Adipose tissue (tissue), 3 donors: ENCODE results near the gene SMG6. TPM values are rescaled to one million over a fixed set of nuclear protein-coding genes. Genes with fewer than 3 reads are reported as not detected.
"Not testable (repeated sequence)": the region's sequence is repeated elsewhere in the genome, so short reads cannot be mapped to it uniquely, and the experiment has no call there.

Experiments
- H3K27ac ChIP-seq: one replicate; pipeline ENCODE4 v1.5.1; 2013; ENCODE audit warnings: low read depth, low read length
- WGBS, 3 donors: extraction: QIAGEN DNeasy Blood & Tissue Kit; methylation state at CpG; one replicate each; pipeline ENCODE4 v1.1.7; 2013; 5-methylcytosine and 5-hydroxymethylcytosine counted together
- polyA plus RNA-seq, 3 donors: library from polyadenylated mRNA; stranded (reverse); fragments of 200-250 nt; gene quantifications; one replicate each; pipeline ENCODE4 v1.2.3, GENCODE V29; 2013
- donor health status: healthy with polysubstance abuse.
- donor health status: Bipolar disorder and iron deficiency.
- donor health status: healthy.

SMG6 gene
- polyA plus RNA-seq, result 10 to 100 TPM in 2 of 3 donors, 1 to 10 TPM in 1; 8.8 to 28.3 (median 18.7) TPM

GRCh38 chr17:2303204-2304188 lies at the start of gene SMG6, which contains the start of gene SRR:
SMG6 (minus strand) TSS chr17:2303785; CDS start chr17:2303720, 65 bp downstream.
SRR (plus strand) TSS chr17:2303950; CDS start chr17:2315561, 11,611 bp downstream.
- H3K27ac ChIP-seq, result peak within 1 kb of the TSS; percentile 51
- 0 to 1% (median 0%) methylated on average over 61 to 107 of the region's 108 CpGs for WGBS, 3 donors

- H3K27ac ChIP-seq, result no peak overlapping the region
- WGBS, 3 donors, result 95 to 98% (median 97%) methylated on average over 6 of the region's 6 CpGs
These were observed 47.7 kb upstream of the SMG6 start for GRCh38 chr17:2351269-2351668.

DNA sequence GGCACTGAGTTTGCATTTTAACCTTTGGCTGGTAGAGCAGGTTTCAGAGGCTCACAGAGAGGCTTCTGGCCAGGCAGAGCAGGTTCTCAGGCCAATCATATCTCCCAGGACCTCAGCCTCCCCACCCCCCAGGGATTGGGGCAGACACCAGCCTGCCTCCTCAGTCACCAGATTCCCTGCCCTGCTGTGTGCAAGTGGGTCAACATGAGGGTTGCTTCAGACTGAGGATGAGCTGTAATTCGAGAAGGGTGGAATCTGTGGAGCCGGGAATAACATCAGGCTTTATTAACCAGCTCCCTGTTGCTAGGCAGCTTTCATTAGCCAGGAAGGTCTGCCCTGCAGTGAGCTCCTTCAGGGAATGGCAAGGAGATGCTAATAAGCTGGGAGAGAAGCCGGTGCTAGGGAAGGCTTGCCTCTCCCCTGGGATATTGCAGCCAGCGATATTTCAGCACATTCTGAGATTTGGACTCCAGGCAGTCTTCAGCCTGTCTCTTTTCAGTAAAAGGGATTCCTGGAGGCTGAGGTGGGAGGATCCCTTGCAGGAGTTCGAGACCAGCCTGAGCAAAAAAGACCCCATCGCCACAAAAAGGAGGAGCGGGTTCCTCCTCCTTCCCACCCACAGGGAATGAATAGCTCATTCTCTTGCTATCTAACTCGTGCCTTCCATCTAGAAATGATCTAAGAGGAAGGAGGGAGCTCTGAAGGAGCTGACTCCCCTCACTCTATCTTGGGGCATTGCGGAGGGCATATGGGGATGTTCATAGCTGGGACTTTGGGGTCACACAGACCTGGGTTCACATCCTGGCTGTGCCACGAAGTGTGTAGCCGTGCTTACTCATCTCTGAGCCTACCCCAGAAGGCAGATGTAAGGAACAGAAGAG lies 44.5 kb upstream of the SMG6 start:
- 54 to 69% (median 69%) methylated on average over 11 of the region's 11 CpGs for WGBS, 3 donors
- H3K27ac ChIP-seq, result no peak overlapping the region

- H3K27ac ChIP-seq, result no peak overlapping the region
- 81 to 93% (median 93%) methylated on average over 8 of the region's 8 CpGs for WGBS, 3 donors
These were observed 42.9 kb upstream of the SMG6 start for GRCh38 chr17:2346475-2346874.

DNA sequence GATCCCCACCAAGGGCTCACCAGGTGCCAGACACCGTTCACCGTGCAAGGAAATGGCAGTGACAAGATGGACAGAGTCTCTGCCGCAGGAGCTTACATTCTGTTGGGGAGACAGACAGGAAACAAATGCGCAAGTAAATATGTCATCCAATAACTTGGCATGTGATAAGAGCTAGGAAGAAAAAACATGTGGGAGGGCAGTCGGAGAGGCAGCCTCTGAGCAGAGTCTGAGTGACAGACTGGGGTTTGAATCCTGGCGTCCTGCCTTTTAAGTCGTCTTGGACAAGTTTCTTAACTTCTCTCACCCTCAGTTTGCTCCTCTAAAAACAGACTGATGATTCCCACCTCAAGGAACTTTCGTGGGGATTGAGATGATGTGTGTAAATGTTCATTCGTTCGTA lies 40.9 kb upstream of the SMG6 start:
- no peak overlapping the region for H3K27ac ChIP-seq
- WGBS, 3 donors, result 83 to 87% (median 87%) methylated on average over 10 of the region's 10 CpGs

GRCh38 chr17:2343421-2343820 lies 39.8 kb upstream of the SMG6 start:
- WGBS, 3 donors, result 57 to 77% (median 68%) methylated on average over 5 of the region's 5 CpGs
- H3K27ac ChIP-seq, result no peak overlapping the region

- H3K27ac ChIP-seq, result no peak overlapping the region
- 12 to 26% (median 24%) methylated on average over 5 of the region's 5 CpGs for WGBS, 3 donors
These were observed 34.7 kb upstream of the SMG6 start for GRCh38 chr17:2338315-2338657.

DNA sequence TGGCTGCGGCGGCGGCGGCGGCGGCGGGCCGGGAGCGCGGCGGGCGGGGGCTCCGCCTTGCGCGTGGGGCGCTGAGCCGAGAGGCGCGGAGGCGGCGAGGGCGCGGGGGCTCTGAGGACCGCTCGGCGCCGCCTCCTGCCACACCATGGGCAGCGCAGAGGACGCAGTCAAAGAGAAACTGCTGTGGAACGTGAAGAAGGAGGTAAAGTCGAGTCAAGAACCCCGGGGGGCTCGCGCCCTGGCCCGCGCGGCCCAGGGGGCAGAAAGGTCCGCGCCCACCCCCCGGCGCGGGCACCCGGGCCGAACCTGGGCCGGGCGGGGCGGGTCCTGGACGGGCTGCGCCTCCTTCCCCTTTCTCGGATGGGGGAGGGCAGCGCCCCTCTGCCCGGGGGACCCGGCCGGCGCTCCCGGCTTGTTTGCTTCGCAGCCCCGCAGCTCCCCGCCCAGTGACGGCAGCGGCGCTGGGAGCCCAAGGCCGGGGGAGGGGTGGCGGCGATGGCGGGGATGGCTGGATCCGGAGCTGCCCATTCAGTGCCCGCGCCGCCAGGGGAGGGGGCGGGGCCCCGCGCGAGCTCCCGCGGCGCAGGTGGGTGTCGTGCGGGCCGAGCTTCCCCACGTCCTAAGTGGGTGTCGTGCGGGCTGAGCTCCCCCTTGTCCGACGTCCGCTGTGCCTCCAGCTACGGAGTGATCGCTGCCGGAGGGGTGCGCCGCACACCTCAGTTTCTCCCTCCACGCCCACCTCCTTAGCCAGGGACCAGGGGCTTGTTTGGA lies 34.1 kb upstream of the SMG6 start:
- H3K27ac ChIP-seq, result peak overlapping the region; percentile 73
- 0 to 1% (median 0%) methylated on average over 51 to 92 of the region's 92 CpGs for WGBS, 3 donors

DNA sequence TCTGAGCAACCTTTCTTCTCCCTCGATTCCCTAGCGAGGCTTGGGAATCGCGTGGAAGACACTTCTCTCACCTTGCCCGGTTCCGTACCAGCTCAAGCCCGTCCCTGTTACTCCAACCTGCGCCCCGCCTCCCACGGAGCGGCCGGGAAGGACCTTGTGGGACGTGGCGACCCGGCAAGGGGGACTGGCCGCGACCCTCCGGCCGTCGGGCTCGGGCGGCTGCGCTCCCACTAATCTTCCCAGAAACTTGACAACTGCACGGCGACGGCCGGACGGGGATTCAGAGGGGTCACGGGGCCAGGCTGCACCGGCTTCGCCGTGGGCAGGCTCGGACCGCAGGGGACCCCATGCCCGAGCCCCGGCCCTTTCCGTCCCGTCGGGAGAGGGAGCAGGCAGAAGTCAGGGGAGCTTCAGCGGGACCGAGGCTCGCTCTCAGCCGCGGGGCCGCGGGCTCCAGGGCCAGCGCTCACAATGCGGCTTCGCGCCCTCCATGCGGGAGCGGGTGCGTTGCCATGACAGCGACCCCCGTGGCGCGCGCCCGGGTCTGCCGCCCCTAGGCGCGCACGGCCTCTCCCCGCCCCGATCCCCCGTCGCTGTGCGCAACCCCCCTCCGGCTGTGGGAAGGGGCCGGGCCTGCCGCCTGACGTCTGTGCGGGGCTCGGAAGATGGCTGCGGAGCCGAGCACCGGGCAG lies 33.4 kb upstream of the SMG6 start, which contains the start of gene SGSM2:
TSS of gene SGSM2 (plus strand) at position 650 of the 692 bp plus-strand sequence. CDS start 188 bp downstream, outside the sequence.
- peak within 1 kb of the TSS; percentile 73 for H3K27ac ChIP-seq
- 1% methylated on average over 66 to 77 of the region's 77 CpGs for WGBS, 3 donors

- 0 to 1% (median 1%) methylated on average over 48 of the region's 48 CpGs for WGBS, 3 donors
- no peak within 1 kb of the TSS for H3K27ac ChIP-seq
These were observed 32.7 kb upstream of the SMG6 start, which contains the start of gene TSR1 for GRCh38 chr17:2336215-2336851. TSR1 (minus strand) TSS chr17:2336457; CDS start chr17:2336427, 30 bp downstream.

- WGBS, 3 donors, result 2 to 3% (median 3%) methylated on average over 17 of the region's 17 CpGs
These were observed 32.2 kb upstream of the SMG6 start for GRCh38 chr17:2335726-2336214.

GRCh38 chr17:2331303-2331702 lies 27.7 kb upstream of the SMG6 start:
- 50 to 86% (median 60%) methylated on average over 3 of the region's 3 CpGs for WGBS, 3 donors
- H3K27ac ChIP-seq, result no peak overlapping the region

More at GRCh38 chr17:2335726-2336214, 32.2 kb upstream of the SMG6 start:
- H3K27ac ChIP-seq, result no peak overlapping the region

GRCh38 chr17:2323629-2324314 lies 20.2 kb upstream of the SMG6 start:
- WGBS, 3 donors, result 61 to 77% (median 71%) methylated on average over 2 of the region's 2 CpGs
- no peak overlapping the region for H3K27ac ChIP-seq

GRCh38 chr17:2321399-2321798 lies 17.8 kb upstream of the SMG6 start:
- whole genome bisulfite sequencing, 3 donors, result 58 to 83% (median 70%) methylated on average over 1 of the region's 1 CpG
- H3K27ac ChIP-seq, result no peak overlapping the region

DNA sequence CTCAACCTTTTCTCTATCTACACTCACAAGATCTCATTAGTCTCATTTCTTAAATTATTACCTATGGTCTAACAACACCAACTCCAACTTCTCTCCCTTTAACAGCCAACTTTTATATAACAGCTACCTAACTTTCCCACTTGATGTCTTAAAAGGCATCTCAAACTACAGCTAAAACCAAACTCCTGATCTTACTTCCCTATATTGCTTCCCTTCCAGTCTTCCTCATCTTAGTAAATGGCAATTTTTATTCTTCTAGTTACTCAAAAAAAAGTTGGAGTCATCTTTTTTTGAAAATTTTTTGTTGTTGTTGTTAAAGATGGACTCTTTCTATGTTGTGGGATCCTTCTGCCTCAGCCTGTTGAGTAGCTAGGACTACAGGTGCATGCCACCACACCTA lies 15.5 kb upstream of the SMG6 start:
- no peak overlapping the region for H3K27ac ChIP-seq

GRCh38 chr17:2317796-2318195 lies 14.2 kb upstream of the SMG6 start:
- 89 to 97% (median 95%) methylated on average over 3 of the region's 3 CpGs for WGBS, 3 donors
- no peak overlapping the region for H3K27ac ChIP-seq

DNA sequence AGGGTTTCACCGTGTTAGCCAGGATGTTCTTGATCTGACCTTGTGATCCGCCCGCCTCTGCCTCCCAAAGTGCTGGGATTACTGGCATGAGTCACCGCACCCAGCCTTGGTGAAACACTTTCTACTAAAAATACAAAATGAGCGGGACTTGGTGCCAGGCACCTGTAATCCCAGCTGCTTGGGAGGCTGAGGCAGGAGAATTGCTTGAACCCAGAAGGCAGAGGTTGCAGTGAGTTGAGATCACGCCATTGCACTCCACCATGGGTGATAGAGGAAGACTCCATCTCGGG lies 13.3 kb upstream of the SMG6 start:
- H3K27ac ChIP-seq, result not testable (repeated sequence)
- WGBS, 3 donors, result 89 to 95% (median 95%) methylated on average over 7 of the region's 7 CpGs
